Activated effector memory CD4-positive, alpha-beta T cell treated with Interleukin-2 at 50 U/mL for 16 hours (primary cell): ENCODE measurements around the gene TBX15.

Source experiments
- DNase-seq: peaks from one replicate; pipeline ENCODE4 v3.0.0-alpha.2; 2020

Gene TBX15

DNA sequence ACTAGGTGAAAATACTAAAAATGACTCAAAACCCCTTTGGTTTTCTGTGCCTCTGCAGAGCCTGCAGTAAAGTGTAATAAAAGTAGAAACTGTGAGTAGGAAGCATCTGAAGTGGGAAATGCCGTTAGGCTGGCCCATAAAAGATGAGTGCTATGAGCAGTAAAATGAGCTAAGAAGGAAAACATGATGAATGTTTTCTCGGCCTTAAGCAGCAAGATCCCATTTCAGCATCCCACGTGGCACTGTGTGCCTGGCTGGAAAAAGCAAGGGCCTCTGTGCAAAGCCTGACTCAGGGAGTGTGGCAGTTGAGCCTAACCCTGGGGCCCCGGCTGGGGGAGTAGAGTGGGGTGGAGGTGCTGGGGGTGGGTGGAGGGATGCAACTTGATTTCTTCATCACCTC is 109.5 kb downstream of the TBX15 start:
- DNase-seq, result no peak

DNA sequence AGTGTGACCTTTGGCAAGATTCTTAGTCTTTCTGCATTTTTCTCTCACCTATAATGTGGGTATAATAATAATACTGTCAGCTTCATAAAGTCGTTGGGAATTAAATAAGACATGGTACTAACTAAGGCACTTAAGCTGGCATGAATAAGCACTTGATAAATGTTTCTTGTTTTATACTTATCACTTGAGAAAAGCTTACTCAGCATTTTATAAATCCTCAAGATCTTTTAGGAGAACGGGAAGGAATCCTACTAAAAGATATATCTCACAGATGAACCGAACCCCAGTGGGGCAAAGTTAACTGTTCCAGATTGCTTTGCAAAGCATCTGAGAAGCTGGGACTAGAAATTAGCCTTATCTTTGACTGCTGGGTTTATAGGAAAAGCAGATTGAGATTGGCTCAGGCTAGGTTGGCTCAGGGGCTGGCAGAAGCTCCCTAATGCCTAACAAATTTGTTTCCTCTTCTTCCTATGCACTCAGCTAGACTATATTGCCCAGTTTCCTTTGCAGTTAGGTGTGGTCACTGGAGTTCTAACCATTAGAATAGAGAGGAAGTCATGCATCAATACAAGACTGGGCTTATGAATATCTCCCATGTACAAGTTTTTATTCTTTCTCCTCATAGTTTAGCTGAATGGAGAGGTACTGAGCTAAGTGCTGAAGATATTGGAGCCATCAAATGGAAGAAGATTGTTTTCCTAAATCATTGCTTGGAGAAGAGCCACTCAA is 110.3 kb downstream of the TBX15 start:
- no peak for DNase-seq

DNA sequence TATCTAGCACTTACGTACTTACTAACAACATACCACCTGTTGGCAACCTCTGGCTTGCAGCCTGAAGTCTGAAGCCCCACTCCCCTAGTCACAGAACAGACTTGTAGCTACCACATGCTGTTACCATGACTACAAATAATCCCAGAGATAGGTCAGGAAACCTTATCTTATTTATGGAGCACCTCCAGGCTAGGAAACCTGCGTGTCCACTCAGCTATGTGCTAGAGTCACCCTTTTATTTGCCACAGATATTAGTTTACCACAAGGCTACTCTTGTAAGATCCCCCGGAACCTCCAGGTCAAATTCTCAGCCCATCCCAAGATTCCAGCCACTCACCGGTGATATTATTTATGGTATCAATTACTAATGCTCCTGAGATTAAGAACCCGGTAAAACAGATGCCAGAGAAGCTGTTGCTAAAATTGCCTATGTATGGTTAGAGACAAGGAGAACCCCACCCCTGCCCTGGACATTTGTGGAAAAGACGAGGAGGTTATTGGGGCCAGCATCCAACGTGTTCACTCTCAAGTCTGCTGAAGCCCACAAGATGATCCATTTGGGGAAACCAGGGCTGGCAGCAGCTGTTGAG is 116.5 kb downstream of the TBX15 start:
- DNase-seq, result no peak

DNA sequence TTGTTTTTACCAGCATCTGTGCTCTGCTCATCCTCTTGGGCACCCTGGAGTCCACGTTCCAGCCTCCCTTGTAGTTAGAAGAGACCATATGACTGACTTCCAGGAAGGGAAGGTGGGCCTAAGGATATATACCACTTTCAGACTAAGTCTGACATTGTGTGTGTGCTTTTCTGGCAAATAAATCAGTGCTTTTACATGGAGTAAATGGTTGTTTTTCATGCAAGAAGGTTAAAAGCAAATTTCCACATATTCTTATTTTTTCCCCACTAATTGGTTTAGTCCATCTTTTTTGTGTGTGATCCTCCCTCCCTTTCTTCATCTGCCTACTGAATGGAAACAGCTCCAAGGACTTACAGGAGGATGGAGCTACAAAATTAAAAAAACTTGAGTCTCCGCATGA is 119.8 kb downstream of the TBX15 start:
- no peak for DNase-seq

DNA sequence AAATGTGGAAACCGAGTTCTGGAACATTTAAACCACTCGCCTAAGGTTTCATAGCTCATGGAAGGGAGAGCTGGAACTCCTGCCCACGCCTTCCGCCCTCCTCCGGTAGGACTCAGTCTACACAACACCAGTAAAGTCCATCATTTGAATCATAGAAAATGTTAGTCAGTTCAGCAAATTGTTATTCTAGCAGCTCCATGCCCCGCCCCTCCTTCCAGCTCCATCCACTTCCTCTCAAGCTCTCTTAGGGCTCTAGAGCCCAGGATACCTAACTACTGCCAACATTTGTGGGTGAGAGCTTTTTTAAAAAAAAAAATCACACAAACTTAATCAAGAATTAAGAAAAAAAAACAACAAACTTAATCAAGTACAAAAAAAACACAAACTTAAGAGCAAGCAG is 121.8 kb downstream of the TBX15 start:
- DNase-seq, result no peak

DNA sequence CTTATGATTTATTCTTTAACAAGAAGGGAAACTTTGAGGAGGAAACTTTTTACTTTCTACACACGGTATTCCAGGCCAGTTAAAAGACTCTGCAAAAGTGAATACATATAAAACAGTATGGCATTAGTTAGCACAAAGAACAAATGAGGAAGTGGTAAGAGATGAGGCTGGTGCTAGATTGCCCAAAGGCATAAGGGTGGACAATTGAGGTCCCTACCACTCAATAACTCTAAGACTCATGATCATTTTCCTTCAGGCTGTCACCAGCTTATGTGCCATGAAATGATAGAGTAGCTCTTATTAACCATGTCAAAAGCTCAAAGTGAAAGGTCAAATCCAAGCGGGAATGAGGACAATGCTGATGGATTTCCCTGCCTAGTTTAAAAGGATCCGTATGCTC is 124.5 kb downstream of the TBX15 start:
- DNase-seq, result no peak

DNA sequence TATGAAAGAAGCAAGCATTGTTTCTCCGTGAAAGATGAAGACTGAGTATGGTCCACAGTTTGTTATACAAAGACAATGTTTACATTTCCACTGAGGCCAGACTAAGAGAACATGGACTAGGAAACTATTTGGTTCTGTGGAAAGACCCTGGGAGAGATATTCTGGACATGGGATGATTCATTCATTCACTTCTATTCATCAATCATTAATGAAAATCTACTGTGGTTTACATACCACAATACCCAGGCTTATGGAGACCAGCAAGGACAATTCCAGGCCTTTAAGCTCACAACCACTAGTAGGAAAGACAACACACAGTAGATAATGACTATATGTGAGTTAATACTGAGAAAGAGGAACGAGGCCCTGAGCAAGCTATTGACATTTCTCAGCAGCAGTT is 125.4 kb downstream of the TBX15 start:
- no peak for DNase-seq

DNA sequence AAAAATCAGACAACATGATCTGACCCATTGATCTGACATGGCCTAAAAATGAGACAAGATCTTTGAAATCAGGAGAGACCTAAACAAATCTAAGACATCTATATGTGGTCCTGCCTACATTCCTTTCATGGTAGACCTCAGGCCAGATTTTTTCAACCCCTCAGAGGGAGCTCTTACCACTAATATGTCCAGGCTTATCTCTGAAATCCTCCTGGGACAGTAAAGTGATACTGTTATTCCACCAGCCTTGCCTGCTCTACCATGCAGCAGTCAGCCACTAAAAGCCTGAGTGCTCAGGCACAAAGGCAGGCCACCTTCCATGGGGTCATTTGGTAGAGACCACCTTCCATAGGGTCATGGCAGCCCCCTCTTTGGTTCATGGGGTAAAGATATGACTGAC is 126.9 kb downstream of the TBX15 start:
- DNase-seq, result no peak

DNA sequence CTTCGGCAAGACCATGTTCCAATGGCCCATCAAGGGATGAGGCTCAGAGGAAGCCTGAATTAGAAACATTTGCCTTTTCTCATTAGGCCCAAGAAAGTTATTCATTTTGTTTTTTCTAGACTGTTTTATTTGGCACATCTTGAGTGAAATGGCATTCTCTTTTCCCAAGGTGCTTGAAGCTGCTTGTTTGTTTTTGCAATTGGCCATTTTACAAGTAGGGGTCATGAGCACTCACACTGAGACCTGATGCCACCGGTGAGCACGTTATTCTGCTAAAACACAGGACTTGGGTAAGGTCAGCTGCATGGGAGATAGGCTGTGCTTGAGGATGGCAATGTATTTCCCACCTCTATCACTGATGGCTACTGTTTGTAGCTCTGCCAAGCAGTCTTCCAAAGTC is 128.1 kb downstream of the TBX15 start:
- DNase-seq, result no peak

DNA sequence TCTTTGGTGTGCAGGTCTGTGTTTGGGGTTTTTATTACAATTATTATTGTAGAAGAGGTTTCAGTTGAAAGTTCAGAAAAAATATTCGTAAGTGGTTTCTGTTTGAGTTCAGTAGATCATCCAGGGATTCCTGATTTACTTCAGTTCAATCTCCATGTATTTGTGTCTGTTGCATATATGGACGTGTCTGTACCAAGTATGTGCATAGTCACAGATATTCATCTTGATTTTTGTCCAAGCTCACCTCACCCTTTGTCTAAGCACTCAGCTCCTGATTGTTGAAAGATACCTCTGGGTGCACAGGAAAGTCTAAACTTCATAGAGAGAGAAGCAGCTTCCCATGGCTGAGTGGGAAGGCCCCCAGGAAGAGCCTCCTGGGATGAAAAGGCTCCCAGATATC is 141.7 kb downstream of the TBX15 start:
- no peak for DNase-seq

DNA sequence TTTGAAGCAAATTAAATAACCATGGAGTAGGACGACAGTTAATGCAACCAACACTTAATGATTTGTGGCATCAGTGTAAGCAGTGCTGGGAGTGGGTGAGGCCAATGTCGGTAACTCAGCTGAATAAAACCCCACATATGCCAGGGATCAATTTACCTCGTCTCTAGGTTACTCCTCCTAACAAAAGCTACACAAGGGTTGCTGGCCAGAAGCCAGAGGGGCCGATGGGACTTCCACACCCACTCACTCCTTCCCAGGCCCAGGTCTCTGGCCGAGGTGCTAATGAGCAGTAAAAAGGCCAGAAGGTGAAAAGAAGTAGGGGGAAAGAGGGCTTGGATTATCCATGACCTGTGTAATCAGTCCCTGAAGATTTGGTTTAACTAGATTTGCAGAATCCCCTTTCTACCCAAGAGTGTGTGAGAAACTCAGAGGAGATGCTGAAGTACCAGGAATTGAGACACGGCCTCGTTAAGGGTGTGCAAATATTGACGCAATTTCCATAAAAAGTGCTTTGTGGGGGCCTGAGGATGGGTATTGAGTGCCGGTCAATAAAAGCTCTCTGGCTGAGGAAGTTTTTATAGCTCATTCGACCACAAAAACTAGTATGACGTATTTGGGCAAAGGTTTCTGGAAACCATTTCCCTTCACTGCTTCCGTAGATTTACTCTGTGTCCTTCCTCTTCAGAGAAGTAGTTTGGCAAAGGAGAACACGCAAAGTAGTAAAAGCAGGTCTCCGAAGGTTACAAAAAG is 145.5 kb downstream of the TBX15 start:
- no peak for DNase-seq

DNA sequence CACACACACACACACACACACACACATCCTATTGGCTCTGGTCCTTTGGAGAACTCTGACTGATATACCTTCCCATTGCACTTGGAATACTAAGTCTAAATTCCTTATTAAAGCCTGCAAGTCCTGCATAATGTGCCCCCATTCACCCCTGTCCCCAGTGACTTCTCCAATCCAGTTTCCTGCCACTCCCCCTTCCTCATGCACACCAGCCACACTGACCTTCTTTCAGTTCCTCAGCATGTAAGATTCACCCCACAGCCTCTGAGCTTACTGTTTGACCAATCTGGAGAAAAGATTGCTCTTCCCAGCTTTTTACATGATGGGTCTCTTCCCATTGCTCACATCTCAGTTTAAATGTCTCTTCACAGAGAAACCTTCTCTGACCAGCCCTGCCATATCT is 146.6 kb downstream of the TBX15 start:
- DNase-seq, result no peak
